Activated CD4-positive, alpha-beta memory T cell treated with anti-CD3 and anti-CD28 coated beads for 36 hours (primary cell): ENCODE data around the gene PTPRC. TPM values are rescaled to one million over a fixed set of nuclear protein-coding genes. Genes with fewer than 3 reads are reported as not detected.

Source experiments
- CTCF ChIA-PET: fragments of 350-600 bp; sonication (Branson Sonifier 250); formaldehyde crosslinking; loops from one replicate; lab custom pipeline; 2021; ENCODE audit warnings: antibody characterized with exemption, inconsistent platforms; lab: Charles Lee
- POLR2A ChIA-PET: fragments of 350-600 bp; sonication (Branson Sonifier 250); formaldehyde crosslinking; loops from one replicate; lab custom pipeline; 2021; ENCODE audit warnings: antibody characterized with exemption; lab: Charles Lee
- DNase-seq: peaks from one replicate; pipeline ENCODE4 v3.0.0-alpha.2; 2020
- H3K27ac Mint-ChIP-seq: one replicate; pipeline ENCODE4 v1.8.0; 2021; ENCODE audit warnings: mixed read lengths
- H3K27me3 Mint-ChIP-seq: one replicate; pipeline ENCODE4 v1.8.0; 2021; ENCODE audit warnings: mixed read lengths
- H3K36me3 Mint-ChIP-seq: one replicate; pipeline ENCODE4 v1.8.0; 2021; ENCODE audit warnings: mixed read lengths
- H3K4me1 Mint-ChIP-seq: one replicate; pipeline ENCODE4 v1.8.0; 2021; ENCODE audit warnings: low read depth, mixed read lengths
- H3K4me3 Mint-ChIP-seq: one replicate; pipeline ENCODE4 v1.8.0; 2021; ENCODE audit warnings: mild to moderate bottlenecking, mixed read lengths
- H3K9me3 Mint-ChIP-seq: one replicate; pipeline ENCODE4 v1.8.0; 2021; ENCODE audit warnings: mixed read lengths
- intact Hi-C: fragments of 100-400 bp; cut with micrococcal nuclease; formaldehyde crosslinking; loops from one replicate; pipeline ENCODE4 v1.15.1; 2023
- total RNA-seq, 2 experiments: library from RNA; stranded (reverse); gene quantifications; one replicate each; pipeline ENCODE4 v1.2.3, GENCODE V29; 2021

The PTPRC gene
- total RNA-seq, 2 experiments from 2014 or later: 495 to 503 TPM

DNA sequence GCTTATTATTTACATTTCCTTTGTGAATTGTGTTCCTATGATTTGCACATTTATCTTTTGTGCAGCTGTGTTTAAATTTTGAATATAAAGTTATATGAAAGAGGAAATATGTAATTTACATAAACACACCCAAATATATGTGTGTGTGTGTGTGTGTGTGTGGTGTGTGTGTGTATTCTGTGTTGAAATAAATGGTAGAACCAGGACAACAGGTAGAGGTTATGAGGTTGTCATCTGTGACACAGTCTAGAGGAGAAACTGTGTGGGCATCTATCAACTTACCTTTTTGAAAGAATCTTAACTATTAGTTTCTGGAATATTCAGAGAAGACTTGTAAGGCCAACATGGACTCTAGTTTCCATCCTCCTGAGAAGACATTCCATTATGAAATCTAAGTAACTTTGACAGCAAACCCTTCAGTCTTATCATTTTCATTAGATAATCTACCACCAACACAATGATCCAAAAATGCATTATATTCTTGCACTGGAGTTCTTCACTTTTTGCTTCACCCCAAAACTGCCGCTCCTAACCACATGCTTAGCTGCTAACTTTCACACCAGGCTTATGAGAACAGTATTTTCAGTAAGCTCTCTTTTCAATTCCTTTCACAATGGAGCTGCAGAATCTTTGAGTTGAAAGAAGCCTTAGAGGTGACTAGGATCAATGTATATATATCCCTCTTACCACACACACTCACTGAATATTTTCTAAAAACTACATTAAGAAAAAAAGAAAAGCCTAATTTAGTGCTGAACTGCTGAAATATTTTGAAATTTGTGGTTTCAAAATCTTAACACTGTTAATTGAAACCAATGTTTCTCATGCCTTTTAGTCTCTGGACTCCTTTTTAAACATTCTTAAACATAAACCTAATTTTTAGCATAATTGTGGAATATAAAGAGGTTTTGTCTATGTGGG is 21.8 kb downstream of the PTPRC start:
- no peak for DNase-seq
- H3K27me3 Mint-ChIP-seq: no peaks in the 10 kb centered on the region
- H3K4me1 Mint-ChIP-seq: peaks cover 76% of the 10 kb centered on the region
- peaks cover 54% of the 10 kb centered on the region for H3K36me3 Mint-ChIP-seq
- H3K27ac Mint-ChIP-seq: peak overlapping the region; percentile 91
- intact Hi-C loops: no loop called here
- no peaks in the 10 kb centered on the region for H3K9me3 Mint-ChIP-seq
- ChIA-PET POLR2A (interaction anchor here (1.0 to 9.1 kb wide), 5 partner anchors 11 to 38 kb away, joined by 3 to 127 read pairs (median 107); partner anchors contain the start of gene PTPRC), CTCF (interaction anchor here (1.0 kb wide), 1 partner anchor 9 kb away, joined by 4 read pairs; no protein-coding TSS in a partner anchor)
- H3K4me3 Mint-ChIP-seq: peak overlapping the region; percentile 60

DNA sequence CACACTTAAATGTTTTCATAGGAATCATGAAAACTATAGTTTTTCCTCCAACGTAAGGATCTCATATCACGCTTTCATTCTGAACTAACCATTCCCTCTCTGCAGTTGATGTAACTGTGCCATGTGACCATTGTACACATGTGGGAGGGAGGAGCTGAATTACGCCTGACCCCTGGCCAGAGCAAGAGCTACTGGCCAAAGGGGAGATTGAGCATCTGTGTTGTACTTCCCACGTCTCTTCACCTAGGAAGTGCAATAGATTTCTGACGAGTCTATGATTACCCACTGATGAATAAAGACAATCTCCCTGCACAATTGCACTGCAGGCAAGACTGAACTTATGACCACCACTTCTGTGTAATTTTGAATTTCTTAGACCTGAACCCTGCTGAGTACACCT is 24.0 kb downstream of the PTPRC start:
- peaks cover 78% of the 10 kb centered on the region for H3K4me1 Mint-ChIP-seq
- no peaks in the 10 kb centered on the region for H3K27me3 Mint-ChIP-seq
- intact Hi-C loops: no loop called here
- peak overlapping the region; percentile 69 for H3K4me3 Mint-ChIP-seq
- no peaks in the 10 kb centered on the region for H3K9me3 Mint-ChIP-seq
- peak; percentile 41 for DNase-seq
- peak overlapping the region; percentile 92 for H3K27ac Mint-ChIP-seq
- POLR2A ChIA-PET: interaction anchor here (0.8 to 9.1 kb wide), 7 partner anchors 15 to 43 kb away, joined by 3 to 127 read pairs (median 6); partner anchors contain the start of gene PTPRC
- CTCF ChIA-PET: interaction anchor here (0.9 to 1.6 kb wide), 3 partner anchors 11 to 19 kb away, joined by 3 to 4 read pairs (median 3); no protein-coding TSS in a partner anchor
- peaks cover 58% of the 10 kb centered on the region for H3K36me3 Mint-ChIP-seq

GRCh38 chr1:198664068-198664788 is 25.4 kb downstream of the PTPRC start:
- DNase-seq: no peak
- ChIA-PET CTCF (interaction anchor here (0.9 kb wide), 1 partner anchor 13 kb away, joined by 3 read pairs; no protein-coding TSS in a partner anchor), POLR2A (interaction anchor here (0.8 to 1.8 kb wide), 4 partner anchors 12 to 18 kb away, joined by 3 to 12 read pairs (median 3); no protein-coding TSS in a partner anchor)
- intact Hi-C loops: loop anchor here (1.0 kb wide), 1 partner anchor 14 kb away; no protein-coding TSS in a partner anchor
- Mint-ChIP-seq H3K4me1 (peaks cover 80% of the 10 kb centered on the region), H3K36me3 (peaks cover 55% of the 10 kb centered on the region), H3K27me3 (no peaks in the 10 kb centered on the region), H3K27ac (peak overlapping the region; percentile 94), H3K4me3 (peak overlapping the region; percentile 75), H3K9me3 (no peaks in the 10 kb centered on the region)

GRCh38 chr1:198667186-198667585 is 28.3 kb downstream of the PTPRC start:
- Mint-ChIP-seq H3K4me1 (peaks cover 90% of the 10 kb centered on the region), H3K9me3 (no peaks in the 10 kb centered on the region), H3K36me3 (peaks cover 63% of the 10 kb centered on the region), H3K4me3 (no peak overlapping the region), H3K27me3 (no peaks in the 10 kb centered on the region), H3K27ac (peak overlapping the region; percentile 96)
- ChIA-PET POLR2A (interaction anchor here (0.9 to 5.0 kb wide), 11 partner anchors 8 to 53 kb away, joined by 3 to 34 read pairs (median 4); partner anchors contain the start of gene PTPRC), CTCF (interaction anchor here (1.1 to 2.2 kb wide), 4 partner anchors 10 to 46 kb away, joined by 3 to 8 read pairs (median 6); no protein-coding TSS in a partner anchor)
- no peak for DNase-seq
- intact Hi-C loops: loop anchor here (5.0 kb wide), 1 partner anchor 890 kb away; the partner anchor contains the start of gene DENND1B

- CTCF ChIA-PET: interaction anchor here (1.2 to 2.2 kb wide), 3 partner anchors 22 to 47 kb away, joined by 3 to 6 read pairs (median 6); no protein-coding TSS in a partner anchor
- peaks cover 90% of the 10 kb centered on the region for H3K4me1 Mint-ChIP-seq
- peak overlapping the region; percentile 96 for H3K27ac Mint-ChIP-seq
- no peaks in the 10 kb centered on the region for H3K9me3 Mint-ChIP-seq
- POLR2A ChIA-PET: interaction anchor here (0.9 to 5.0 kb wide), 12 partner anchors 9 to 53 kb away, joined by 3 to 34 read pairs (median 4); partner anchors contain the start of gene PTPRC
- no peak for DNase-seq
- no peaks in the 10 kb centered on the region for H3K27me3 Mint-ChIP-seq
- no peak overlapping the region for H3K4me3 Mint-ChIP-seq
- H3K36me3 Mint-ChIP-seq: peaks cover 63% of the 10 kb centered on the region
- intact Hi-C loops: loop anchor here (5.0 kb wide), 1 partner anchor 891 kb away; the partner anchor contains the start of gene DENND1B
These were observed 29.0 kb downstream of the PTPRC start for GRCh38 chr1:198667807-198668206.

- CTCF ChIA-PET: interaction anchor here (0.6 to 1.0 kb wide), 5 partner anchors 10 to 310 kb away, joined by 3 to 4 read pairs (median 3); no protein-coding TSS in a partner anchor
- Mint-ChIP-seq H3K4me1 (peaks cover 92% of the 10 kb centered on the region), H3K4me3 (peak overlapping the region; percentile 63), H3K27me3 (no peaks in the 10 kb centered on the region), H3K9me3 (no peaks in the 10 kb centered on the region), H3K36me3 (peaks cover 62% of the 10 kb centered on the region), H3K27ac (peak overlapping the region; percentile 96)
- peak; percentile 65 for DNase-seq
- intact Hi-C loops: loop anchor here (1.0 to 5.0 kb wide), 4 partner anchors 8 to 892 kb away; partner anchors contain the start of gene DENND1B
- POLR2A ChIA-PET: interaction anchor here (1.0 to 5.0 kb wide), 6 partner anchors 10 to 59 kb away, joined by 3 to 34 read pairs (median 6); partner anchors contain the start of gene PTPRC
These were observed 30.3 kb downstream of the PTPRC start for GRCh38 chr1:198669023-198669698.

GRCh38 chr1:198669771-198670170 is 30.9 kb downstream of the PTPRC start:
- H3K9me3 Mint-ChIP-seq: no peaks in the 10 kb centered on the region
- H3K36me3 Mint-ChIP-seq: peaks cover 60% of the 10 kb centered on the region
- H3K4me1 Mint-ChIP-seq: peaks cover 90% of the 10 kb centered on the region
- intact Hi-C loops: loop anchor here (1.0 to 5.0 kb wide), 4 partner anchors 8 to 892 kb away; partner anchors contain the start of gene DENND1B
- H3K27ac Mint-ChIP-seq: peak overlapping the region; percentile 96
- ChIA-PET POLR2A (interaction anchor here (1.0 to 5.0 kb wide), 5 partner anchors 10 to 59 kb away, joined by 3 to 34 read pairs (median 7); partner anchors contain the start of gene PTPRC), CTCF (interaction anchor here (0.6 to 0.8 kb wide), 3 partner anchors 9 to 29 kb away, joined by 3 read pairs; no protein-coding TSS in a partner anchor)
- peak overlapping the region; percentile 63 for H3K4me3 Mint-ChIP-seq
- no peak for DNase-seq
- H3K27me3 Mint-ChIP-seq: no peaks in the 10 kb centered on the region

- Mint-ChIP-seq H3K36me3 (peaks cover 59% of the 10 kb centered on the region), H3K27ac (peak overlapping the region; percentile 85), H3K27me3 (no peaks in the 10 kb centered on the region), H3K4me1 (peaks cover 89% of the 10 kb centered on the region), H3K4me3 (peak overlapping the region; percentile 11), H3K9me3 (no peaks in the 10 kb centered on the region)
- DNase-seq: no peak
- CTCF ChIA-PET: interaction anchor here (1.1 kb wide), 1 partner anchor 27 kb away, joined by 3 read pairs; no protein-coding TSS in a partner anchor
- intact Hi-C loops: no loop called here
- POLR2A ChIA-PET: interaction anchor here (0.8 to 5.0 kb wide), 5 partner anchors 8 to 152 kb away, joined by 3 to 21 read pairs (median 4); no protein-coding TSS in a partner anchor
These were observed 32.3 kb downstream of the PTPRC start for GRCh38 chr1:198671136-198671535.

GRCh38 chr1:198672124-198672523 is 33.3 kb downstream of the PTPRC start:
- no peak overlapping the region for H3K4me3 Mint-ChIP-seq
- no peaks in the 10 kb centered on the region for H3K9me3 Mint-ChIP-seq
- CTCF ChIA-PET: interaction anchor here (0.6 to 1.1 kb wide), 2 partner anchors 28 to 153 kb away, joined by 3 read pairs; no protein-coding TSS in a partner anchor
- no peaks in the 10 kb centered on the region for H3K27me3 Mint-ChIP-seq
- DNase-seq: no peak
- intact Hi-C loops: no loop called here
- peaks cover 91% of the 10 kb centered on the region for H3K4me1 Mint-ChIP-seq
- H3K27ac Mint-ChIP-seq: peak overlapping the region; percentile 88
- H3K36me3 Mint-ChIP-seq: peaks cover 61% of the 10 kb centered on the region
- POLR2A ChIA-PET: interaction anchor here (0.7 to 5.0 kb wide), 9 partner anchors 10 to 51 kb away, joined by 3 to 21 read pairs (median 3); partner anchors contain the start of gene PTPRC

DNA sequence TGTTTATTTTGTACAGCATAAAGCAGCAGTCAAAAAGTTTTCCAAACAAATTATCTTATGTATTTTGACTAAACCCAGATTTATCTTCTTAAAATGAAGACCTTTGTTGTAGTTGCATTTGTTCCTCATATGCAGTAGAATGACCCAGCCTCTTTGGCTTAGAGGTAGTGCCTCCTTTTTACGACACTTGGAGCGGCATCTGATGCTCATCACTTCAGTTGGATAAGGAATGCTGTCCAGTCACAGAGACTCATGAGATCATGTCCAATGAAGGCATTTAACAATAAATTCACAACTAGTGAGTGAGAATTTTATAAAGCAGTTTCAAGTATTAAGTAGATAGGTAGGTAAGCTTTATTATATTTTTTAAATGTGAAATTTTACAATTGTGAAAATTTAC is 35.2 kb downstream of the PTPRC start:
- no peaks in the 10 kb centered on the region for H3K27me3 Mint-ChIP-seq
- CTCF ChIA-PET: interaction anchor here (1.9 kb wide), 1 partner anchor 12 kb away, joined by 4 read pairs; no protein-coding TSS in a partner anchor
- no peak for DNase-seq
- peaks cover 91% of the 10 kb centered on the region for H3K4me1 Mint-ChIP-seq
- H3K36me3 Mint-ChIP-seq: peaks cover 64% of the 10 kb centered on the region
- peak overlapping the region; percentile 88 for H3K27ac Mint-ChIP-seq
- no peaks in the 10 kb centered on the region for H3K9me3 Mint-ChIP-seq
- intact Hi-C loops: no loop called here
- H3K4me3 Mint-ChIP-seq: no peak overlapping the region
- POLR2A ChIA-PET: interaction anchor here (0.7 to 5.0 kb wide), 2 partner anchors 8 to 35 kb away, joined by 3 to 21 read pairs; partner anchors contain the start of gene PTPRC
